ENCODE measurements around the gene HPDL. TPM values are rescaled to one million over a fixed set of nuclear protein-coding genes. Genes with fewer than 3 reads are reported as not detected.
"Not testable (repeated sequence)": the region's sequence is repeated elsewhere in the genome, so short reads cannot be mapped to it uniquely, and the experiment has no call there.

The HPDL gene
- polyA plus RNA-seq, 4 donors, result 2.9 to 4.8 (median 3.6) TPM

- DNase-seq (ENCODE audit: low read depth in 4 of 4, low spot score in 3 of 4), result no peak
Measured at GRCh38 chr1:45348966-45349677, 22.4 kb downstream of the HPDL start.

DNA sequence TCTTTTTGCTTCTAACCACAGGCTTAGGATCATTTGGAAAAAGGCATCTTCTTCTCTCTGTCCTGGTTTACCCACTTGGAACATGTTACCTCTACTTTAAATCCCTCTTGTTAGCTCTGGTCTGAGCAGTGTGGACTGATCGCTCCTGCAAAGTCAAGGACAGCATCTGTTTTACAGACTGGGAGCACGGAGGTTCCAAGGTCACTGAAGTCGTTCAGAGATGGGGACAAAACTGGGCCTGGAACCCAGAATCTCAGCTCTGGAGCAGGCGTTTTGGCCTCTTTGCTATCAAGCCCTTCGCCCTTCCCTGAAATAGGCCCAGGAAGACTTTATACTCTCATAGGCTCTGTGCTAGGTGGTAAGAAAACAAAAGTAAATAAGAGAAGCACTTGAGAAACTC lies 24.8 kb downstream of the HPDL start:
- DNase-seq (ENCODE audit: low read depth in 4 of 4, low spot score in 3 of 4), result no peak

GRCh38 chr1:45353685-45354084 lies 27.0 kb downstream of the HPDL start:
- no peak for DNase-seq (ENCODE audit: low read depth in 4 of 4, low spot score in 3 of 4)

- no peak for DNase-seq (ENCODE audit: low read depth in 4 of 4, low spot score in 3 of 4)
Measured at GRCh38 chr1:45354838-45355237, 28.1 kb downstream of the HPDL start.

- DNase-seq (ENCODE audit: low read depth in 4 of 4, low spot score in 3 of 4), result no peak
Measured at GRCh38 chr1:45355683-45356082, 29.0 kb downstream of the HPDL start.

- no peak for DNase-seq (ENCODE audit: low read depth in 4 of 4, low spot score in 3 of 4)
Measured at GRCh38 chr1:45356186-45356585, 29.5 kb downstream of the HPDL start.

DNA sequence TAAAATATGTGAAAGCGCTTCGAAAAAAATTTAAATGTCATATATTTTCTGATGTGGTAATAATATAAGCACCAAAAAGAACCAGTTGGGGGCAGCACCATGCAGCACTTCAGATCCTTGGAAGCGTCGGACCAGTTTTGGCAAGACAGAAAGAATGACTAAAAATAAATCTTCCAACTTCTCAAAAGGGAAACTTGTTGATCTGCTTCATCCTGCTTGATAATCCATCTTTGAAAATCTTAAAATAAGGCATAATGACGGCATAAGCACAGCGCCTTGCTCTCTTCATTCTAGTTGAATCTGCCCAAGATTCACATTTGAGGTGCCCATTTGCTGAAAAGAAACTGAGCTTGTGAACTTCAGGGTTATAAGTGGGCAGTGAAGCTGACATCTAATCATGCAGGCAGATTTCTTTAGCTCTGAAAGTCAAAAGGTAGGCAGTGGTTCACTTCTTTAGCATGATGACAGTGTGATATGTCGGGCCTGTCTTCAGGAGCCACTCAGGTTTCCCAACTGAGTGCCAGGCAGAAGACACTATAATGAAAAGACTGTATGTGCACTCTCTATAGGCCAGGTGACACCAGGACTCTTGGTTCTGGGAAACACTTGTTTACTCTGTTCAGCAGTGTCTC lies 33.3 kb downstream of the HPDL start:
- peak in 3 of 4 donors; percentile 28 to 45 (median 39) for DNase-seq (ENCODE audit: low read depth in 4 of 4, low spot score in 3 of 4)

- not testable (repeated sequence) for DNase-seq (ENCODE audit: low read depth in 4 of 4, low spot score in 3 of 4)
Measured at GRCh38 chr1:45360981-45361380, 34.3 kb downstream of the HPDL start.

DNA sequence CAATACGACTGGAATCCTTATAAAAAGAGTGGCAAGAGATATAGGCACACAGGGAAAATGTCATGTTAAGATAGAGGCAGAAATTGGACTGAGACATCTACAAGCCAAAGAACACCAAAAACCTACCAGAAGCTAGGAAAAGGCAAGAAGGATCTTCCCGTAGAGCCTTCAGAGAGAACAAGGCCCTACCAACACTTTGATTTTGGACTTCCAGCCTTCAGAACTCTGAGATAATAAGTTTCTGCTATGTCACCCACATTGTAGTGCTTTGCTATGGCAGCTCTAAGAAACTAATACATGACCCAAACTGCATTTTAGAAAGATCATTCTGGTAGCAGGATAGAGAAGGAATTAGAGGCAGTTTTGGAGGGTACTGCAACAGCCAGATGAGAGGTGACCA lies 37.6 kb downstream of the HPDL start:
- no peak for DNase-seq (ENCODE audit: low read depth in 4 of 4, low spot score in 3 of 4)

GRCh38 chr1:45365051-45365450 lies 38.4 kb downstream of the HPDL start:
- DNase-seq (ENCODE audit: low read depth in 4 of 4, low spot score in 3 of 4), result no peak

DNA sequence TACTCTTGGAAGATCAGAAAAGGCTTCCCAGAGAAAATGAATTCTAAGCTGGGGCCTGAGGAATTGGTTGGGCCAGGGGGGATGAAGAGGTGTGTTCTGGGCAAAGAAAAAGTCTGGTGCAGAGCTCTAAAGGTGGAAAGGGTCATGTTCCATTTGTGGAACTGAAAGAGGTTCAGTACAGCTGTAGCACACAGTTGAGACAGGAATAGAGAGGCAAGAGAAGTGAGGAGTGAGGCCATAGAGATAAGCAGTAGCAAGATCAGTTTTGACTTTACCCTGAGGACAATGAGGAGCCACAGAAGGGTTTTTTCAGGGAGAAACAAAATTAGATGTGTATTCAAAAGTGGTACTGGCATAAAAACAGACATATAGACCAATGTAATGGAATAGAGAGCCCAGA lies 43.9 kb downstream of the HPDL start:
- no peak for DNase-seq (ENCODE audit: low read depth in 4 of 4, low spot score in 3 of 4)

DNA sequence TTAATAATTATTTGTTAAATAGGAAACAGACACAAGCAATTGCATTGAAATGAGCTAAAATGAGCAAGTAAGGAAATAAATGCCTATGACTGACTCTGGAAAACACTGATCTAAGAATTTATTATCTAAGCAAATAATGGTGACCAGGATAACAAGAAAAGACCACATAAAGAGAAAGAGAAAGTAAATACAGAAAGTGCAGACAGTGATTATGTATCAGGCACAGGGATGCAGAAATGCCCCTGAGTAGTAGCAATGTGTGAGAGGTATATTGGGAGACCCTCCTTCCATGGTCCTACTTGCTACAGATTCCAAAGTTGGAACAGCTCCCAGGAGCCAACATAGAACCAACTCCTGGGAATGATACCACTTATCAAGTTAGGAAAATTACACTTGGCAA lies 46.9 kb downstream of the HPDL start:
- DNase-seq (ENCODE audit: low read depth in 4 of 4, low spot score in 3 of 4), result no peak

- DNase-seq (ENCODE audit: low read depth in 4 of 4, low spot score in 3 of 4), result no peak
Measured at GRCh38 chr1:45375104-45376090, 48.7 kb downstream of the HPDL start.

GRCh38 chr1:45378184-45378583 lies 51.5 kb downstream of the HPDL start:
- DNase-seq (ENCODE audit: low read depth in 4 of 4, low spot score in 3 of 4), result no peak

Other genes with a start within 250 kb of the HPDL start
- gene ZSWIM5, start 120.3 kb upstream of the HPDL start, polyA plus RNA-seq (ENCODE audit: insufficient read length in 4 of 4), result 1 to 10 TPM; 6.5 to 7.6 (median 7.0) TPM
- 10 to 100 TPM; 12.9 to 16.0 (median 14.6) TPM for gene TOE1, start 13.3 kb downstream of the HPDL start, polyA plus RNA-seq (ENCODE audit: insufficient read length in 4 of 4)
- 10 to 100 TPM; 26.4 to 31.3 (median 31.0) TPM for gene MUTYH, start 13.5 kb downstream of the HPDL start, polyA plus RNA-seq (ENCODE audit: insufficient read length in 4 of 4)
- 1 to 10 TPM; 6.2 to 7.5 (median 6.9) TPM for gene TESK2, start 164.3 kb downstream of the HPDL start, polyA plus RNA-seq (ENCODE audit: insufficient read length in 4 of 4)
- 1 to 10 TPM; 1.5 to 2.0 (median 1.7) TPM for gene CCDC163, start 173.2 kb downstream of the HPDL start, polyA plus RNA-seq (ENCODE audit: insufficient read length in 4 of 4)
- gene MMACHC, start 173.4 kb downstream of the HPDL start, polyA plus RNA-seq (ENCODE audit: insufficient read length in 4 of 4), result 10 to 100 TPM; 12.5 to 14.8 (median 13.4) TPM
- gene PRDX1, start 195.0 kb downstream of the HPDL start, polyA plus RNA-seq (ENCODE audit: insufficient read length in 4 of 4), result 100 to 1,000 TPM; 337 to 402 (median 390) TPM
- 100 to 1,000 TPM; 248 to 336 (median 277) TPM for gene AKR1A1, start 223.9 kb downstream of the HPDL start, polyA plus RNA-seq (ENCODE audit: insufficient read length in 4 of 4)